ENCODE data around the gene RASGRP1. TPM values are rescaled to one million over a fixed set of nuclear protein-coding genes. Genes with fewer than 3 reads are reported as not detected.

Gene RASGRP1
- total RNA-seq, 1 experiment from 2014 or later: not detected

- H3K27ac Mint-ChIP-seq (ENCODE audit: low read depth, unreplicated experiment): no peak overlapping the region
Measured at GRCh38 chr15:38576837-38577236, 12.2 kb upstream of the RASGRP1 start.

GRCh38 chr15:38576261-38576660 is 11.6 kb upstream of the RASGRP1 start:
- Mint-ChIP-seq H3K4me1 (ENCODE audit: insufficient read depth, unreplicated experiment) (no peaks in the 10 kb centered on the region), H3K4me3 (ENCODE audit: unreplicated experiment) (no peak overlapping the region), H3K36me3 (ENCODE audit: insufficient read depth, unreplicated experiment) (no peaks in the 10 kb centered on the region), H3K27me3 (ENCODE audit: insufficient read depth, unreplicated experiment) (peaks cover 23% of the 10 kb centered on the region), H3K9me3 (ENCODE audit: unreplicated experiment) (no peaks in the 10 kb centered on the region), H3K27ac (ENCODE audit: low read depth, unreplicated experiment) (no peak overlapping the region)
- DNase-seq (ENCODE audit: unreplicated experiment): no peak
- CTCF ChIA-PET: interaction anchor here (1.8 kb wide), 1 partner anchor 12 kb away, joined by 7 read pairs; no protein-coding TSS in a partner anchor
- no peak for TF ChIP-seq CTCF (IDR thresholded peaks at IDR 0.05; ENCODE audit: unreplicated experiment)
- BruUV-seq (replicated peaks): no TSS peak
- intact Hi-C loops (cut with micrococcal nuclease): no loop called here
- POLR2A ChIA-PET: no interaction called here

More at GRCh38 chr15:38576837-38577236, 12.2 kb upstream of the RASGRP1 start:
- Mint-ChIP-seq H3K4me1 (ENCODE audit: insufficient read depth, unreplicated experiment) (no peaks in the 10 kb centered on the region), H3K36me3 (ENCODE audit: insufficient read depth, unreplicated experiment) (no peaks in the 10 kb centered on the region), H3K27me3 (ENCODE audit: insufficient read depth, unreplicated experiment) (peaks cover 24% of the 10 kb centered on the region), H3K9me3 (ENCODE audit: unreplicated experiment) (no peaks in the 10 kb centered on the region), H3K4me3 (ENCODE audit: unreplicated experiment) (no peak overlapping the region)
- intact Hi-C loops (cut with micrococcal nuclease): no loop called here
- POLR2A ChIA-PET: no interaction called here
- TF ChIP-seq CTCF (IDR thresholded peaks at IDR 0.05; ENCODE audit: unreplicated experiment): no peak
- no peak for DNase-seq (ENCODE audit: unreplicated experiment)
- CTCF ChIA-PET: interaction anchor here (1.8 kb wide), 1 partner anchor 13 kb away, joined by 7 read pairs; no protein-coding TSS in a partner anchor
- BruUV-seq (replicated peaks): no TSS peak

- intact Hi-C loops (cut with micrococcal nuclease): no loop called here
- Mint-ChIP-seq H3K4me1 (ENCODE audit: insufficient read depth, unreplicated experiment) (no peaks in the 10 kb centered on the region), H3K9me3 (ENCODE audit: unreplicated experiment) (no peaks in the 10 kb centered on the region), H3K4me3 (ENCODE audit: unreplicated experiment) (peak overlapping the region; percentile 60), H3K36me3 (ENCODE audit: insufficient read depth, unreplicated experiment) (peaks cover 3% of the 10 kb centered on the region), H3K27me3 (ENCODE audit: insufficient read depth, unreplicated experiment) (peaks cover 4% of the 10 kb centered on the region), H3K27ac (ENCODE audit: low read depth, unreplicated experiment) (no peak overlapping the region)
- ChIA-PET POLR2A (no interaction called here), CTCF (interaction anchor here (0.6 to 6.5 kb wide), 5 partner anchors 23 to 126 kb away, joined by 4 to 87 read pairs (median 5); no protein-coding TSS in a partner anchor)
- DNase-seq (ENCODE audit: unreplicated experiment): no peak
- no TSS peak for BruUV-seq (replicated peaks)
- TF ChIP-seq CTCF (IDR thresholded peaks at IDR 0.05; ENCODE audit: unreplicated experiment): no peak
Measured at GRCh38 chr15:38565287-38565670, 665 bp upstream of the RASGRP1 start.

DNA sequence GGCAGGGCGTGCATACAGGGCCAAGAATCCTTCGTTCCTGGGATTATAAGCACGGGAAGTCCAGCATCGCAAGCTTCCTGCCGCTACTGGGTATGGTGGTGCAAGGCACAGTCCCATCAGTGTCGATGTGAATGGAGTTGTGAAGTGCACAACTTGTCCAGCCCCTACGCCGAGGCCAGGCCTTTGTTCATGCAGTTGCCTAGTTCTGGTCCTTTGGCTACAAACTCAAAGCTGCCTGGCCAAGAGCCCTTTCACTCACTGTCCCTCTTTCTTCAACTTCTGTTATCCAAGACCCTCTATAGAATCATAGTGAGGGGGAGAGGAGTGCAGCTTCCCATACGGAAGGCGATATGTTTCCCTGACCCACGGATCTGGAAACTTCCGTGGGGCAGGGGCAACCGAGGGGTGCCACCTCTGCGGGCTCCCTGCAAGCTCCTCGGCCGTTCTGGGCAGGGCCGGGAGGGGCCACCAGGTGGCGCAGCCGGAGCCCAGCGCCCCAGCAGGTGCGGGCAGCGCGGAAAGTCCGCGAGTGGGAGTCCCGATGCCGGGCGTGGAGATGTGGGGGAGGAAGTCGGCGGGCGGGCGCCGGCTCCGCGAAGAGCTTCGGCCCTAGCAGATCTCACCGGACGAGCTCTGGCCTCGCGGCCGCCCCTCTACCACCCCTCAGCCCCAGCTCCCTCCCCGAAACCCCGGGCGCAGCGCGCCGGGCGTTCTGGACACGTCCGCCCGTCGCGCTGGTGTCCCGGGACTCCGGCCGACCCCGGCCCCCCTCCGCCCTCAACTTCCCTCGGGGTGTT is 693 bp downstream of the RASGRP1 start:
- Mint-ChIP-seq H3K27me3 (ENCODE audit: insufficient read depth, unreplicated experiment) (peaks cover 11% of the 10 kb centered on the region), H3K36me3 (ENCODE audit: insufficient read depth, unreplicated experiment) (peaks cover 6% of the 10 kb centered on the region), H3K27ac (ENCODE audit: low read depth, unreplicated experiment) (no peak overlapping the region), H3K4me3 (ENCODE audit: unreplicated experiment) (peak overlapping the region; percentile 60), H3K9me3 (ENCODE audit: unreplicated experiment) (no peaks in the 10 kb centered on the region), H3K4me1 (ENCODE audit: insufficient read depth, unreplicated experiment) (no peaks in the 10 kb centered on the region)
- TF ChIP-seq CTCF (IDR thresholded peaks at IDR 0.05; ENCODE audit: unreplicated experiment): peak; percentile 71
- ChIA-PET CTCF (interaction anchor here (0.6 to 6.5 kb wide), 68 partner anchors 8 to 1610 kb away, joined by 3 to 87 read pairs (median 5); no protein-coding TSS in a partner anchor), POLR2A (interaction anchor here (1.2 kb wide), 1 partner anchor 9 kb away, joined by 3 read pairs; no protein-coding TSS in a partner anchor)
- intact Hi-C loops (cut with micrococcal nuclease): loop anchor here (1.0 to 5.0 kb wide), 4 partner anchors 83 to 567 kb away; no protein-coding TSS in a partner anchor
- BruUV-seq (replicated peaks): no TSS peak
- DNase-seq (ENCODE audit: unreplicated experiment): peak; percentile 50
